ENCODE data around the gene CDKN1C.

The CDKN1C gene

DNA sequence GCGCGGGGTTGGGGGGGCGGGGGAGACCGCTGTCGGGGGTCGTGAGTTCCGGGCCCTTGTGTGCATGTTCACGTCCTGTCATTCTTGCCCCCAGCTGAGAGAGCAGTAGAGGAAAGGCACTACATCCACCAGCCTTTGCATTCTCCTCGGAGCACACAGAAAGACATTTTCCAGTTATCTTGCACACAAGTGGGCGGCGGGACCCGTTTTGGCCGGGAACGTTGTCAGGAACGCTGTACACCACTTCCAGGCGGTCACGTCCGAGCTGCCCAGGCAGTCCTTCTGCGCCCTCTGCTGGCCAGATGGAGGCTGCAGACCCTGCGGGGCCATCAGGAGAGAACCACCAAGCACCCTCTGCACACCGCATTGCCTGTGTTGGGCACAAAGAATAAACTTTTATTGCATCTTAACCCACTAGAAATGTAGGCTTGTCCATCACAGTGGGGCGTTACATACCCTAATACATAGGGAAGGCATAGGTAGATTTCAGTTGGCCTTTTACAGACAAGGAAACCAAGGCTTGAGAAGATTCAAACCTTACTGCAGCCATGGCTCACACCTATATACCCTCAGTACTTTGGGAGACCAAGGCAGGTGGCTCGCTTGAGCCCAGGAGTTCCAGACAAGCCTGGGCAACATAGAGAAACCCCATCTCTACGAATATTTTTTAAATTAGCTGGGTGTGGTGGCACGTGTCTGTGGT is 2.8 kb upstream of the CDKN1C start:
- peak; percentile 78 to 84 for DNase-seq (ENCODE audit: low read depth in 1 of 2, low spot score in 1 of 2)
- no peak for TF ChIP-seq JUND (IDR thresholded peaks at IDR 0.05; ENCODE audit: low read depth)
- in situ Hi-C loops (cut with HindIII; ENCODE audit: low pct_unique_long_range_greater_than_20kb, low sequenced_read_pairs), result no loop called here

DNA sequence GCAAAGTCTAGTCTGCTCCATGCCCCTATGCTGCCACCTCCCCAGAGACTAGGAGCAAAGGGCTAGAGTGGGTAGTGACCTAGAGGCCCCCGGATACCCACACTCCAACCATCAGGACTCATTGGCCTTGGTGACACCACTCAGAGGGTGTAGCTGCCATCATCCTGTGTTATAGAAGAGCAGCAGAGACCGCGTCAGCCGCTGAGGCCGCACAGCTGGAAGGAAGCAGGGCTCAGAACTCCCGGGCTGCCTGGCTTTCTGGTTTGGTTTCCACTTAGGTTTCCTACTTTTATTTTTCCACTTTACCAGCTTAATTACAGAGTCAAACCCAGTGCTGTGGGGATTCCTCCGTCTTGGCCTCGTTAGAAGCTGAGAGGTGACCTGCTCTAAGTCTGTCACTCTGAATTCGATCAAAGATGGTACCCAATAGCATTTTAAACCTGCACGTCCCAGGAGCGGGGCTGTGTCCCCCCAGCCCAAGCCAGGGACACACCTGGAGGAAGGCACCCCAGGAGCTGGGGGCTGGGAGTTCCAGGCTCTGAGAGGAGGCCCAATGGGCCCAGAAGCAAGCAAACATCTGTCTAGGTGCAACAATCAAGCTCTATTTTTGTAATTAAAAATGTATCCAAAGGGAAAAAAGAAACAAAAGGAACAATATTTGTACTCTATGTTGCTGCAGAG is 2.1 kb upstream of the CDKN1C start:
- no peak for TF ChIP-seq JUND (IDR thresholded peaks at IDR 0.05; ENCODE audit: low read depth)
- in situ Hi-C loops (cut with HindIII; ENCODE audit: low pct_unique_long_range_greater_than_20kb, low sequenced_read_pairs), result no loop called here
- DNase-seq (ENCODE audit: low read depth in 1 of 2, low spot score in 1 of 2), result no peak

- DNase-seq (ENCODE audit: low read depth in 1 of 2, low spot score in 1 of 2), result no peak
- TF ChIP-seq JUND (IDR thresholded peaks at IDR 0.05; ENCODE audit: low read depth), result no peak
- in situ Hi-C loops (cut with HindIII; ENCODE audit: low pct_unique_long_range_greater_than_20kb, low sequenced_read_pairs), result no loop called here
These were observed 1.4 kb upstream of the CDKN1C start for GRCh38 chr11:2886936-2887335.

GRCh38 chr11:2886191-2886894 is 768 bp upstream of the CDKN1C start:
- DNase-seq (ENCODE audit: low read depth in 1 of 2, low spot score in 1 of 2), result no peak
- TF ChIP-seq JUND (IDR thresholded peaks at IDR 0.05; ENCODE audit: low read depth), result no peak
- in situ Hi-C loops (cut with HindIII; ENCODE audit: low pct_unique_long_range_greater_than_20kb, low sequenced_read_pairs), result no loop called here

- no peak for TF ChIP-seq JUND (IDR thresholded peaks at IDR 0.05; ENCODE audit: low read depth)
- peak; percentile 61 to 66 for DNase-seq (ENCODE audit: low read depth in 1 of 2, low spot score in 1 of 2)
- in situ Hi-C loops (cut with HindIII; ENCODE audit: low pct_unique_long_range_greater_than_20kb, low sequenced_read_pairs), result no loop called here
These were observed 428 bp downstream of the CDKN1C start for GRCh38 chr11:2885017-2885677.

DNA sequence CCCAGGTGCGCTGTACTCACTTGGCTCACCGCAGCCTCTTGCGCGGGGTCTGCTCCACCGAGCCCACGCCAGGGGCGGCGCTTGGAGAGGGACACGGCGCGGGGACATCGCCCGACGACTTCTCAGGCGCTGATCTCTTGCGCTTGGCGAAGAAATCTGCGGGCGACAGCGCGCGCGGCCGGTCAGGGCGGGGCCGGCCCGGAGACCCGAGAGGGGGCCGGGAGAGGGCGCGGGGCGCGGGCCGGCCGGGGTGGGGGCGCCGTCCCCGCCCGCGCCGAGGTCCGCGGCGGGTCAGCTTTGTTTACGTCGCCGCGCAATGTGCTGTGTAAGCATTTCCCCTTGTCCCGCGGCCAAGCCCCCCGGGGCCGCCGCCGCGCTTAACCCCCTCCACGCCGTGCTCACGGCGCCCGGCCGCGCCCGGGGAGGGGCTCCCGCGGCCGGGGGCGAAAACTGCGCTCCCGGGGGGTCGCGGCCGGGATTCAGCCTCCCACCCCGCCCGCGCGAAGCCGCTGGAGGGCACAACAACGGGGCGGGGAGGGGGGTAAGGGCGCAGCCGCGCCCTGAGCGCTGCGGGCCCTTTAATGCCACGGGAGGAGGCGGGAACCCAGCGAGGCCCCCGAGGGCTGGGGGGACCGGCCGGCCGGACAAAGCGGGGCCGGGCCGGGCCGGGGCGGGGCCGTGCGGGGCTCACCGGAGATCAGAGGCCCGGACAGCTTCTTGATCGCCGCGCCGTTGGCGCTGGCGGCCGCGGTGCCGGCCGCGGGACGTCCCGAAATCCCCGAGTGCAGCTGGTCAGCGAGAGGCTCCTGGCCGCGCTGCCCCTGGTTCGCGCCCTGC is 1.4 kb downstream of the CDKN1C start:
- TF ChIP-seq JUND (IDR thresholded peaks at IDR 0.05; ENCODE audit: low read depth), result no peak
- in situ Hi-C loops (cut with HindIII; ENCODE audit: low pct_unique_long_range_greater_than_20kb, low sequenced_read_pairs), result no loop called here
- peak in 1 of 2 experiments; percentile 47 for DNase-seq (ENCODE audit: low read depth in 1 of 2, low spot score in 1 of 2)

- no peak for TF ChIP-seq JUND (IDR thresholded peaks at IDR 0.05; ENCODE audit: low read depth)
- no peak for DNase-seq (ENCODE audit: low read depth in 1 of 2, low spot score in 1 of 2)
- in situ Hi-C loops (cut with HindIII; ENCODE audit: low pct_unique_long_range_greater_than_20kb, low sequenced_read_pairs), result no loop called here
These were observed 2.0 kb downstream of the CDKN1C start for GRCh38 chr11:2883640-2883978.

DNA sequence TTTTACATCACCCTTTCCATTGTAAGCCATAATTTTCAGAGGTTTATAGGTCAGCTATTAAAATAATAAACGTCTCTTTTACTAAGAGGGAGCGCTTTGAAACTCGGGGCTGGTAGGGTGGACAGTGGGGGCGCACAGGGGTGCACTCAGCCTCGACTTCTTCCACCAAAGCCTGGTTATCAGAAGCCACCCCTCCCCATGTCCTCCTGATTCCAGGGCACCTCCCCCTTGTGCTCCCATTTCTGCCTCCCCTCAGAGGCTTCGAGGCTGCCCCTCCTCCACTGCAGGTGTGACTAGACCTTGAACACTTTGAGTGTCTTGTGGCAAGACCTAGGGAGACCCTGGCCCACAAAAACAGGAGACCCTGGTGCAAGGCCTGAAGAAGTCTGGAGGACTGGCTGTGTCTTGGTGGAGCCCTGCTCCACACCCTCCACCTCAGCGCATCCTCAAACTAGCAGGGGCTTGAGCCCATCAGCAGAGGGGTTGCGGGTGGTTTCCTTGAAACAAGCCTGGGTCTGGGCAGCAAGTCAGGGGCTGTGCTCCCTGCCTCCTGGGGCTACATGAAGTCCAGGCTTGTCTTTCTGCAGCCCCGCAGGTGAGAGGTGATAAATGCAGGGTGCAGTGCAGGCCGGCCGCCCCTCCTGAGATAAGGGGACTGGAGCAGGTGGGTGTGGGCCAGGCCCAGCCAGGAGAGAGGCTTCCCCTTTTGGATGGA is 3.0 kb downstream of the CDKN1C start:
- TF ChIP-seq JUND (IDR thresholded peaks at IDR 0.05; ENCODE audit: low read depth), result no peak
- in situ Hi-C loops (cut with HindIII; ENCODE audit: low pct_unique_long_range_greater_than_20kb, low sequenced_read_pairs), result no loop called here
- no peak for DNase-seq (ENCODE audit: low read depth in 1 of 2, low spot score in 1 of 2)

GRCh38 chr11:2881981-2882375 is 3.6 kb downstream of the CDKN1C start:
- no peak for DNase-seq (ENCODE audit: low read depth in 1 of 2, low spot score in 1 of 2)
- TF ChIP-seq JUND (IDR thresholded peaks at IDR 0.05; ENCODE audit: low read depth), result no peak
- in situ Hi-C loops (cut with HindIII; ENCODE audit: low pct_unique_long_range_greater_than_20kb, low sequenced_read_pairs), result no loop called here

DNA sequence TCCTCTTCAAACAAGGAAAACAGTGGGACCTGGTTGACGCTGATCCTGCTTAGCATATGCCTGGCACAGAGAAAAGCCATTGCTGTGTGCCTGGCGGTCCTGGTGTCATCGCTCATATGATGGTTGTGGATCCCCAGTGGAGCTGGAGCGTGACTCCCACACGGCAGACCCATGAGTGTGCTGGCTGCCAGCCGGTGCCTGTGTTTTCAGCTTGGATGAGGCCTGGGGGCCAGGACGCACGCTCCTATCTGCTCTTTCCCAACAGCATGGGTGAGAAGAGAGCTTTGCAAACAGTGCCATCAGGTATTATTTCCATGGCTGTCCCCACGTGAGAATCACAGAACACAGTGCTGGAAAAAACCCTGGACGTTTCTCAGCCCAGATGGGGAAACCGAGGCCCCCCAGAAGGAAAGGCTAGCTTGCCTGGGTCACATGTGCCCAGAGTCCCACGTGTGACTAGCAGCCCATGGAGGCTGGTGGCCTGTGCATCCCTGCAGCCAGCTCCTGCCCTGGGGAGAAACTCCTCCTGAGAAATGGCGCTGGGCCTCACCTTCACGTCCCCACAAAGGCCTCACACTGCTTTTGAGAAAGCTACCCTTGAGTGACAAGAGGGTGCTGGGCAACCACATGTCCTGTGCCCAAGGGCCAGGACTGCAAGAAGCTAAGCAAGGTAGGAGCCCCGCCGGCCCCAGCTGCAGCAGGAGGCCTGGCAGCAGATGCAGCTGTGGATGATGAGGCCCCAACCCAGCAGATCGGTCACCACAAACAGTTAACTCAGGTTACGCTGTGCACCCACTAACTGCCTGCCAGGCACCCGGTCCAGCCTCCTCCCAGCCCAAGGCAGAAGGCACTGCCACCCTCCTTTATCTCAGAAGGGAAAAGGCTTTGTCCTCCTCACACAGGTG is 4.2 kb downstream of the CDKN1C start:
- in situ Hi-C loops (cut with HindIII; ENCODE audit: low pct_unique_long_range_greater_than_20kb, low sequenced_read_pairs), result no loop called here
- TF ChIP-seq JUND (IDR thresholded peaks at IDR 0.05; ENCODE audit: low read depth), result no peak
- no peak for DNase-seq (ENCODE audit: low read depth in 1 of 2, low spot score in 1 of 2)

- no peak for DNase-seq (ENCODE audit: low read depth in 1 of 2, low spot score in 1 of 2)
- no peak for TF ChIP-seq JUND (IDR thresholded peaks at IDR 0.05; ENCODE audit: low read depth)
- in situ Hi-C loops (cut with HindIII; ENCODE audit: low pct_unique_long_range_greater_than_20kb, low sequenced_read_pairs), result no loop called here
These were observed 4.9 kb downstream of the CDKN1C start for GRCh38 chr11:2880646-2881045.
